Stomach (tissue), 4 donors: Measurements from ENCODE around the gene PUS7L.

Source experiments
- CTCF ChIP-seq, 7 experiments: fragments of 450-650 bp in 4 of 7; fragments of 200-600 bp in 3 of 7; sonication (generic) in 3 of 7; IDR thresholded peaks; one replicate each; pipeline ENCODE4 v1.5.1; 2016 to 2019; ENCODE audit warnings: antibody characterized with exemption in 7 of 7, control low read depth in 2 of 7, mild to moderate bottlenecking in 1 of 7
- POLR2AphosphoS5 ChIP-seq, 3 donors: sonication (generic); formaldehyde crosslinking; IDR thresholded peaks; one replicate each; pipeline ENCODE4 v1.6.1; 2016; ENCODE audit warnings: antibody characterized with exemption in 3 of 3

- TF ChIP-seq CTCF (IDR thresholded peaks at IDR 0.05) (peak in 1 of 7 experiments; percentile 5), POLR2AphosphoS5 (IDR thresholded peaks at IDR 0.05) (no peak)
These were observed 82.3 kb downstream of the PUS7L start for GRCh38 chr12:43676183-43676813.
